HG03558 (cell line): ENCODE data around the gene CHST15.

Experiments
- ATAC-seq: cut with Tn5 transposase; IDR thresholded peaks from one replicate; pipeline ENCODE4 v1.9.1; 2021; ENCODE audit warnings: moderate number of reproducible peaks; ENCODE audit not compliant: unreplicated experiment; ENCODE audit errors: extremely low read depth

The CHST15 gene

GRCh38 chr10:124125305-124126116 is 32.1 kb upstream of the CHST15 start:
- ATAC-seq, result no peak

GRCh38 chr10:124124769-124125161 is 31.4 kb upstream of the CHST15 start:
- ATAC-seq, result no peak

GRCh38 chr10:124124123-124124768 is 30.8 kb upstream of the CHST15 start:
- no peak for ATAC-seq

GRCh38 chr10:124123156-124123555 is 29.8 kb upstream of the CHST15 start:
- ATAC-seq, result no peak

DNA sequence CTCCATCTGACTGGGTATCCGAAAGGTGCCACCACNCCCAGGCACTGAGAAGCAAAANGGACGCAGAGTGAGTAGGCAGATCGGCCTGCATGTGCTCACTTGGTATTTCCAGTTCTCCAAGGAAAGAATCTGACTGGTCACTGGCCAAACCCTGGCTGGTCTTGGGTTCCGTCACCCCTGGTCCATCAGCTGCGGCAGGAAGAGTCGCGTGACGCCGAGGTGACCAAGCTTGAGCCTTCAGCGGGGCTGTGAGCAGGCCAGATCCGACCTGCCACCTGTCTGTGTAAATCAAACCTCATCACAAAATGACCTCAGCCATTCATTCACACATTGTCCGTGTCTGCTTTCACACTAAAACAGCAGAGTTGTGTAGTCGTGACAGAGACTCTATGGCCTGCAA is 28.8 kb upstream of the CHST15 start:
- no peak for ATAC-seq

DNA sequence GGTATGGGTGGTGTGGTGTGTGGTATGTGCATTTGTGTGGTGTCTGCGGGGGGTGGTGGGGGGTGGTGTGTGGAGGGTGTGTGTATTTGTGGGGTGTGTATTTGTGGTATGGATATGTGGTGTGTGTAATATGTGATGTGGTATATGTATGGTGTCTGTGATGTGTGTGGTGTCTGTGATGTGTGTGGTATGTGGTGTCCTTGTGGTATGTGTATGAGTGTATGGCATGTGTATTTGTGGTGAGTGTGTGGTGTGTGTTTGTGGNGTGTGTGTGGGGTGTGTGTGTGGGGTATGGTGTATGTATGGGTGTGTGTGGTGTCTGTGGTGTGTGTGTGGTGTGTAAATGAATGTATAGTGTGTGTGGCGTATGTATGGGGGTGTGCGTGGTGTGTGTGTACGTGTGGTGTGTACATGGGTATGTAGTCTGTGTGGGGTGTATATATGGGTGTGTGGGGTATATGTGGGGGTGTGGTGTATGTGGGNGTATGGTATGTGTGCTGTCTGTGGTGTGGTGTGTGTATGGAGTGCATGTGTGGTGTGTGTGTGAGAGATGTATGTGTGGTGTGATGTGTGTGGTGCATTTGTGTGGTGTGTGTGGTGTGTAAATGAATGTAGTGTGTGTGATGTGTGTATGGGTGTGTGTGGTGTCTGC is 27.1 kb upstream of the CHST15 start:
- ATAC-seq, result no peak

DNA sequence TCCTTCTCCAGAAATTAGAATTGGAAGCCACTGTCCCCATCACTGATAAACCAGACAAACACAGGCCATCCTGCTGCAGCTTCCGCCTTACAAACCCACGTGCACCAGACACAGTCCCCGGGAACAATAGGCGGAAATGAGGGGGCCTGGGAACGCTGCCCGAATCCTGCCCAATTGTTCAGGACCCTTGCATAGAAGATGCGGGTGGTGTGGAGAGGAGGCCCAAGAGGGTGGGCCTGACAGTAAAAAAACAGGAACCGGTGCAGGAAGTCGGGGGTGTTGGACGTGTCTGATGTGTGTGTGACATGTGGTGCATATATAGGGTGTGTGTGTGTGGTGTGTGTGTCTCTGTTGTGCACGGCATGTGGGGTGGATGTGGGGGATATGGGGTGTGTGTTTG is 26.5 kb upstream of the CHST15 start:
- ATAC-seq, result no peak

DNA sequence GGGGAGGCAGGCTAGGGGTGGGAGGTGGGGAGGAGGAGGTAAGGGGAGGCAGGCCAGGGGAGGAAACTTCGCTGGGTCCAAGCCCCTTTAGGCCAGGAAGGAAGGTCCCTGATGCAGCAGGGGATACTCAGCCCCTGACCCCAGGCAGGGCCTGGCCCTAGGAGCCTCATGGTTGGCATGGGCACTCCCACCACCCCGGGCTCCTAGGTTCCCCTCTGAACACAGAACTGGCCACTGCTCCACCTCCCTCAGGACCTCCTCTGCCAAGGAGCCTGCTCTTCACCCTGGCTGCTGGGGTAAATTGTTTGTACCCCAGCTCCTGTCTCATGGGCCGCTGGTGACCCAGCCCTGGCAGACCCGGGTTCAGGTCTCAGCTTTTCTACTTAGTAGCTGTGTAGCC is 25.8 kb upstream of the CHST15 start:
- no peak for ATAC-seq

DNA sequence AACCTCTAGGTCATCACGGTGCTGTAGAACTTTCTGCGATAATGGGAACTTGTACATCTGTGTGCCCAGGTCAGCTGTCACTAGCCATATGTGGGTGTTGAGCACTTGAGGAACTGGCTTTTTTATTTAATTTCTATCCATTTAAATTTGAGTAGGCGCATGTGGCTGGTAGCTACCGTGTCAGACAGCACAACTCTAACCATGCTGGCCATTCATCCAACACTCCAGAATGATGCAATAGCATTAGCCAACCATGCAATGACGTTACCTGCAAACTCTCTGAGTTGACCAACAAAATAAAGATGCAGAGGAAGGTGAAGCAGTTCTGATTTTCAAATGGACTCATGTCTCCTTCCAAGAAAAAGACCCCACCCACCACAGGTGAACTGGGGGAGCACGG is 24.4 kb upstream of the CHST15 start:
- ATAC-seq, result no peak

GRCh38 chr10:124117511-124117785 is 24.1 kb upstream of the CHST15 start:
- no peak for ATAC-seq

DNA sequence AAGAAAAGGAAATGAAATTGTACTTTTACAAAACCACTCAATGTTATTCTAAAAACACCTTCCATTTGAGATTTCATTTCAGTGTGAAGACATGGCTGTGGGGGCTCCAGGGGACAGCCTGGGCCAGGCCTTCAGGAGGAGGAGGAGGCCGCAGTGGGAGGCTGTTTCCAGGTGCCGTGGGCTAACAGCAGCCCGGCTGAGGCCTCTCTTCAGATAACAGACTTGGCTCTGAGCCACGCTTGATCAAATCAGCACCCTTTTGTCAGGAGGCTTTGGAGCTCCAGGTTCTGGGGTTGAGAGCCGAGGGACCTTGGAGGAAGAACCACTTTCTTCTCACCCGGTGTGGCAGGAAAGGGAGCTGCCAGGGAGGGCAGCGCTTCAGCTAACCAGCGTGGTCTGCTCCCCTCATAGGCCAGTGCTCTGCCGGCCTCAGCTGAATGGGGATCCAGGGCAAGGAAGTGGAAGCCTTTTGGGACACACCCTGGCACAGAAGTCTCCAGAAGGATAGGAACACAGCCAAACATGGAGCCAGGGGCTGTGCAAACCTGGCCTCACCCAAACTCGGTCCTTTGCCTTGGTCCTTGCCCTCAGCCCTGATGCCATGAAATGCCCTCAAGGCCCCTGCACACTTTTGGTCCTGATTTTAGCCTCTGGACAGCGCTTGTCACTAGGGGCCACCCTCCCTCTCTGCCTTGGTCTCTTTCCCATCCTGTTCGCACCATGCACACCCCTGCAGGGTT is 23.5 kb upstream of the CHST15 start:
- no peak for ATAC-seq

GRCh38 chr10:124114696-124115095 is 21.3 kb upstream of the CHST15 start:
- no peak for ATAC-seq

DNA sequence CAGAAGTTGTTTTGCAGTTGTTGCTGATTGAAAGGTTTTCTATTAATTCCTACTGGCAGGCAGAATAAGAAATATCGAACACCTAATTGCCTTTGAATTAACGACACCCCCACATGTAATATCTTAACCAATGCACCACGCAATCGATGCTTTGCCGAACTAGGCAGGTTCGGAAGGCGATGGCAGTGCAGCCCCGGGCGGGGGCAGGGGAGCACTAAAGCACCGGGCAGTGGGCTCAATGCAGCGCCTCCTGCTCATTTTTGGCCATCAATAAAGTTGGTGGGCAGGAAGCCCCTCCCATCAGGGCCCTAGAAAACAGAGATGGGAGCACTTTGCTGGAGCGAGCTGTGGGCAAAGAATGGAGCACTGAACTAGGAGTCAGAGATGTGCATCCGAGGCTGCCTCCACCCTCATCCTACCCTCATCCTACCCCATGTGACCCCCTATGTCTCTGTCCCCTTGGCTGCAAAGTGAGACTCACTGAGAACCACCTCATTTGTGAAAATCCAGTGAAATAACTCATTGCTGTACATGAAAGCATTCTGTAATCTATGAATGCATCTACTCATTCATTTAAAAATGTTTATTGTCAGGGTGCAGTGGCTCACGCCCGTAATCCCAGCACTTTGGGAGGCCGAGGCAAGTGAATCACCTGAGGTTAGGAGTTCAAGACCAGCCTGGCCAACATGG is 19.6 kb upstream of the CHST15 start:
- ATAC-seq, result no peak

DNA sequence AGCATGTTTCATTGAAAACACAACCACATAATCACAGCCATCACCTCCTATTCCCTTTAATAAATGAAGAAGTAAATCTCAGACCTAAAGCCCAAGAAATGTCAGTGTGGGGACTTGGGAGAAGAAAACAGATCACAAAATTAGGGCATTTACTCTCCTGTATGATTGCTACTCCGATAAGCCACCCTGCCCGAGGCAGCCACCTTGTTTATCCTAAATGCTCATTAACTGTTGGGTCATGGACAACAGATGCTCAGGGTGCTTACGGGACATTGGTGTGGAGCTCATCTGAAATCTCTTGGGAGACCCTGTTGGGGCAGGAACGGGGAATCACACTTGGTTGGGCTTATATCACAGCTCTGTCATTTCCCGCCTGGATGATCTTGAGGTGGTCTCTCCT is 17.5 kb upstream of the CHST15 start:
- no peak for ATAC-seq

GRCh38 chr10:124109261-124109660 is 15.9 kb upstream of the CHST15 start:
- ATAC-seq, result no peak

DNA sequence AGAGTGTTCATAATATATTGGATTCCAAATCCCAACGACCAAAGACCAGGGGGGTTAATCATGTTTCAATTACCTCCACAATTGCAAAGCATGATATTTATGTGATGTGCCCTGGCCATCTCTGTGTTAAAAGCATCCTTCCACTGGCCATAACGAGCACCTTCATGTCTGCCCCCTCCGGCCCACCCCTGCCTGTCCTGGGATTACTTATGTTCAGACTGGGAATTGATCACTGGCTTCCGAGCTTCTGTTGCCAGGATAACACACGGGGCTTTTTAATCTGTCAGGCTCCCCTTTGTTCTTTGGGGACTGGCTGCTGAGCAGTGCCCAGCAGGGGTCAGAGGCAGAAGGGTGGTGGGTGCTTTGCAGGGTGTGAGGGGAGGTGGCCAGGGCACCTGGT is 13.7 kb upstream of the CHST15 start:
- no peak for ATAC-seq

- peak; percentile 70 for ATAC-seq
These were observed 13.0 kb upstream of the CHST15 start for GRCh38 chr10:124106241-124106879.

GRCh38 chr10:124105594-124105993 is 12.2 kb upstream of the CHST15 start:
- no peak for ATAC-seq

- ATAC-seq, result no peak
These were observed 11.6 kb upstream of the CHST15 start for GRCh38 chr10:124105045-124105444.

DNA sequence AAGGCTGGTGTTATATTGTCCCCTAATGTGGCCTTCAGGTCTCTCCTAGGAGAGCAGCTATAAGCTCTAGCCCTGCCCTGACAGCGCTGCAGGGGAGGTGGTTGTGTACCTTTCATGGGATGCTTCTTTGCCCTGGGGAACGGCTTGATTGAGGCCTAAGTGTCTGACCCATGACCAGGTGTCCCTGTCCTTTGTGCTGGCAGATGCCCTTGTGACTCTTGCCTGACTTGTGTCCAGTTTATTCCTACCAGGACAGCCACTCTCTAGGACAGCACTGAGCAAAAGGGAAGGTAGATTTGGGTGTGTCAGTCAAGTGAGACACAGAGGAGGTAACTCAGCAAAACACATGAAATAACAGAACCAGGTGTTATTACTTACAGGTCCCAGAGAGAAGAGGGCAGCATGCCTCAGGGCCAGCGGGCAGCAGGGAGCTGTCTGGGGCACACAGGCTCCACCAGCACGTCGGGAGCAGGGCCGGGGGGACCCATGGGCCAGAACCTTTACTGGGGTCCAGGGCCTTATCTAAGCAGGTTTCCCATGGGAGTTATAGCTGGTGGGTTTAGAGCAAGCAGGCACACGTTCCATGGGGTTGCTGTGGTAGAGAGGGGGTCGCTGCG is 10.7 kb upstream of the CHST15 start:
- ATAC-seq, result no peak
